KG1 (cell line): Measurements from ENCODE around the gene BAZ2B.
"Not testable (repeated sequence)": the region's sequence is repeated elsewhere in the genome, so short reads cannot be mapped to it uniquely, and the experiment has no call there.

Experiments
- DNase-seq: peaks from one replicate; lab custom pipeline; 2025; lab: John Stamatoyannopoulos, UW

The BAZ2B gene

GRCh38 chr2:159572459-159572858, 43.9 kb downstream of the BAZ2B start:
- no peak for DNase-seq

GRCh38 chr2:159571540-159572260, 44.6 kb downstream of the BAZ2B start:
- DNase-seq = no peak

GRCh38 chr2:159564081-159564480, 52.3 kb downstream of the BAZ2B start:
- DNase-seq = no peak

- DNase-seq = no peak
Measured at GRCh38 chr2:159562248-159562647, 54.1 kb downstream of the BAZ2B start.

GRCh38 chr2:159561786-159562185, 54.6 kb downstream of the BAZ2B start:
- no peak for DNase-seq

GRCh38 chr2:159561242-159561641, 55.1 kb downstream of the BAZ2B start:
- DNase-seq = no peak

GRCh38 chr2:159559034-159559433, 57.3 kb downstream of the BAZ2B start:
- DNase-seq = no peak

GRCh38 chr2:159558479-159558878, 57.9 kb downstream of the BAZ2B start:
- DNase-seq = no peak

GRCh38 chr2:159557437-159558034, 58.8 kb downstream of the BAZ2B start:
- no peak for DNase-seq

GRCh38 chr2:159555651-159556392, 60.5 kb downstream of the BAZ2B start:
- DNase-seq = no peak

- DNase-seq = no peak
Measured at GRCh38 chr2:159553727-159554126, 62.6 kb downstream of the BAZ2B start.

- DNase-seq = no peak
Measured at GRCh38 chr2:159551806-159552205, 64.5 kb downstream of the BAZ2B start.

- DNase-seq = no peak
Measured at GRCh38 chr2:159550231-159550630, 66.1 kb downstream of the BAZ2B start.

GRCh38 chr2:159549234-159549633, 67.1 kb downstream of the BAZ2B start:
- DNase-seq = no peak

GRCh38 chr2:159546716-159547430, 69.5 kb downstream of the BAZ2B start:
- DNase-seq = no peak

GRCh38 chr2:159546039-159546438, 70.3 kb downstream of the BAZ2B start:
- no peak for DNase-seq

GRCh38 chr2:159545085-159545484, 71.3 kb downstream of the BAZ2B start:
- no peak for DNase-seq

- DNase-seq = no peak
Measured at GRCh38 chr2:159542101-159542500, 74.2 kb downstream of the BAZ2B start.

- no peak for DNase-seq
Measured at GRCh38 chr2:159539701-159540100, 76.6 kb downstream of the BAZ2B start.

GRCh38 chr2:159538801-159539200, 77.5 kb downstream of the BAZ2B start:
- DNase-seq = no peak

- DNase-seq = not testable (repeated sequence)
Measured at GRCh38 chr2:159535261-159535660, 81.1 kb downstream of the BAZ2B start.

GRCh38 chr2:159531475-159531874, 84.9 kb downstream of the BAZ2B start:
- DNase-seq = no peak

GRCh38 chr2:159526433-159526832, 89.9 kb downstream of the BAZ2B start:
- DNase-seq = no peak
